SHP77 (cell line): Measurements from ENCODE around the gene A1BG.

ENCODE experiments used
- DNase-seq, 2 experiments: peaks; one replicate each; lab custom pipeline; 2025; lab: John Stamatoyannopoulos, UW

A1BG gene

DNA sequence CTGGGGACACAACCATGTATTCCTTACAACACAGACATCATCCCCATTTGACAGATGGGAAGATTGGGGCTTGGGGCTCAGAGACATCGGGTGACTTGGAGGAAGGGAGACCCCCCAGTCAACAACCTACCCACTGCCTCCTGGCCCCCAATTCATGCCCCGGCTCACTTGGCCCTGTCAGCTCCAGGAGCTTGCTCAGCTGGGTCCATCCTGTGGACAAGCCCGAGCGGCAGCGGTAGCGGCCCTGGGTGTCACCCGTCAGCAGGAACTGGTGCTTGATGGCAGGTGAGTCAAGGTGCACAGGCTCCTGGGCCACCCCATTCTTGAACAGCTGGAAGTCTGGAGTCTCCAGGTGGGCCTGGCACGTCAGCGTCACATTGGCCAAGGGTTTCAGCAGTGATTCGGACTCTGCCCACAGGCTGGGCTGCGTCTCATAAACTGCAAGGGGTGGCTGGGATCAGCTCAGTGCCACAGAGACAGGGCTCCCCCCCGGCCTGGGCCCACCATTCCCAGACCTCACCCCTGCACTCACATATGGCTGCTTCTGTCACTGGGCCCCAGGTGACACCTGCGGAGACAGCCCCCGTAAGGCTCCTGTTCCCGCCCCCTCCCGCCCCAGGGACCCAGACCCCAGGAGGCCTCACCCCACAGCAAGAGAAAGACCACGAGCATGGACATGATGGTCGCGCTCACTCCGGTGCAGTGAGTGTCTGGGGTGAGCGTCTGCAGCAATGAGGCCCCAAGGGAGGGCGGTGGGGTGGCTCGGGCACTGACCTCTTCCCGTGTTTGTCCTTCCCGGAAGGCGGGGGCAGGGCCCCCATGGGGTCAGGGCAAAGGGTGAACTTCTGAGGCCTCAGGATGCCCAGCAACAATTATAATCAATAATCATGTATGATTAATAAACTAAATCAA, at the start of gene A1BG:
A1BG (minus strand) TSS at position 733 of the 912 bp plus-strand sequence; CDS start at position 678, 55 bp downstream.
- DNase-seq, result no peak

GRCh38 chr19:58401840-58402421, 48.6 kb upstream of the A1BG start:
- no peak for DNase-seq

GRCh38 chr19:58400916-58401839, 47.9 kb upstream of the A1BG start:
- peak; percentile 99 for DNase-seq

DNA sequence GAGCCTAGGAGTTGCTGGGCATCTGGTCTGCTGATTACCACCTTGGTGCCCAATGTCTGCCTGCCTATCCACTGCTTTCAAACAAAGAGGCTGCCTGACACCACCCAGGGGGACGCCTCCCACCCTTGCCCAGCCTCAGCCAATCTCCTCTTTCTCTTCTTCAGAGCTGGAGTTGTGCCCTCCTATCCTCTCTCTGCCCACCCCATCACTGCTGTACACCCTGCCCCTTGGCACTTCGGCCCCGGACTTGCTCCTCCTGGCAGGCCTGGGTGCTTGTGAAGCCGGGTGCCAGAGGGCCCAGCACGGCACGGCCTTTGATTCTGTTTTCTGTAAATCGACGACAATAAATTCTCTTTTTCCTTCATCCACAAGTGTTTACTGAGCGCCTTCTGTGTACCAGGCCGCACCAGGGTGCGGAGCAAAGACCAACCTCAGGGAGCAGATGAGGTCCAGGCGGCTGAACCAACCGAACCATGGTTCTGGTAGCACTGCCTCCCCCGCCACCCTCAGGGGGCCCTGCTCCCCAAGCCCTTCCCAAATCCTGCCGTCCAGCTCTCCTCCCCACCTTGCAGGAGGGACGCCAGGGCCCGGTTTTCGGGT, 47.1 kb upstream of the A1BG start:
- DNase-seq, result peak in 1 of 2 experiments; percentile 40

DNA sequence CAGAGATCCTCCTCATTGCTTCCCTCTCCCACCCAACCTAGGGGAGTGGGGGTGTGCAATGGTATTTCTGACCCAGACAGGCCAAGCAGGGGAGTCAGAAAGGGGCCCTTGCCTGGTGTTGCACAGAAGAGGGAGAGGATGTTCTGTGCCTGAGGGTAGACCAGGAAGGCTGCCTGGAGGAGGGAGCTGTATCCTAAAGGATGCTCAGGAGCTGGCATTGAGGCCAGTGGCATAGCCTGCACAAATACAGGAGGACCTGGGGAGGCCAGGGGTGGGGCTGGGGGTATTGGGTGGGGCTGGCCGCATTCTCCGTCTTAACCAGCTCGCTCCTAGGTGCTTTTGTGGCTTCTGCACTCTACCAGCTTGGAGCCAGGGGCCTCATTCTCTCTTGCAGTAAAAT, 46.6 kb upstream of the A1BG start:
- DNase-seq, result no peak

DNA sequence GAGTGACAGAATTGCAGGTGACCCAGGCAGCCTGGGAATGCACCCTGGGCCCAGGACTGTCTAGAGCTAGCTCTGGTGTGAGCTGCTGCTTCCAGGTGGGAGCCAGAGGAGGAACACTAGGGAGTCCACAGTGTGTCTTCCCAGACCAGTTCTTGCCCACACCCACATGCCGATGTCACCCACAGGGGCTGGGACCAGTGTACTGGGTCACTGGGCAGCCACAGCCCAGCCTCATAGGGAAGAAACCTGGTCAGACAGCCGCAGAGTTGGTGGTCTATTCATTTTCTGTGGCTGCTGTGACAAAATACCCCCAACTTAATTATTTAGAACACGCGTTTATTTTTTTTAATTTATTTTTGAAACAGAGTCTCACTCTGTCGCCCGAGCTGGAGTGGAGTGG, 45.3 kb upstream of the A1BG start:
- no peak for DNase-seq

DNA sequence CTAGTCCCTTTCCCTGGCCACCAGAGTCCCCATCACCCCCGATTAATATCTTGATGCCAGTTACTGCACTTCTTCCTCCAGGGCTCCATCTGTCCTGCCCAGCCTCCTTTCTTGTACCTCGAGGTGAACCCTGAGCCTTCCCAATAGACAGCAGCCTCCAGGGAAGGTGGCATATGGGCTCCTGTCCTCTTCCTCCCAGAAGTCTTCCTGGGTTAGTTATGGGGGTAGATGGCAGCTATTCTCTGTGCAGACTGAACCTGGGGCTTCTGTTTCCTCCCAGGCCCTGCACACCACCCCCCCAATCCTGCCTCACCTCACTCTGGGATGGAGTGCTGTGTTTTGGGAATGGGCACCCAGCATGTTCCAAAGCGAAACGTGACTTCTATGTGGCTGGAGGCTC, 44.8 kb upstream of the A1BG start:
- DNase-seq, result no peak

GRCh38 chr19:58397533-58398037, 44.3 kb upstream of the A1BG start:
- no peak for DNase-seq

DNA sequence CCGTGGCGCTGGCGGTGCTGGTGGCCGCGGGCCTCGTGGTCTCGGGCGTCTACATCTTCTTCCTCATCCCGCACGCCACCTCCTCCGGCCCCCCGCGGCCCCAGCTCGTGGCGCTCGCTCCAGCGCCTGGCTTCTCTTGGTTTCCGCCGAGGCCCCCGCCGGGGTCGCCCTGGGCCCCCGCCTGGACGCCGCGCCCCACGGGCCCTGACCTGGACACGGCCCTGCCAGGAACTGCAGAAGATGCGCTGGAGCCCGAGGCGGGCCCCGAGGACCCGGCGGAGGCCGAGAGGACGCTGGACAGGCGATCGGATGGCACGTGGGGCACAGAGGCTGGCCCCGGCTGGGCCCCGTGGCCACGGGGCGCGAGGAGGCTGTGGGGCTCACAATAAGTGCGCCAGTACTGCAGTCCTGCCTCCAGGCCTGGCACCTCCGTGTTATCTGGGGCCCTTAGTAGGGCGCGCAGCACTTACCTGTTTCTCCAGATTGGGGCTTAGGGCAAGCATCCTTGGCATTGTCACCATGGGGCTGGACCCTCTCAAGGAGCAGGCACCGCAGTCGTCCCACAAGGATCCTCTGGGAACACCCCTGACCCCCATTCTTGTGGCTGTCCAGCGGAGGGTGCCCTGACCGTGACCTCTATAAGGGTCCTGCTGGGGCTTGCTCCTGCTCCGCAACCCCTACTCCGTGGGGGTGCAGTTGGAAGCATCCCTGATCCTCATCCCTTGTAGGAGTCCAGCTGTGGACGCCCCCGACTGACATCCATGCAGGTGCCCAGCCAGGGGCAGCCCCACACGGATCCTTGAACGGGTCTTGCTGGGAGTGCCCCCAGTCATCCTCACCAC, 43.6 kb upstream of the A1BG start:
- DNase-seq, result no peak

GRCh38 chr19:58395979-58396627, 42.8 kb upstream of the A1BG start:
- DNase-seq, result no peak

- DNase-seq, result no peak
Measured at GRCh38 chr19:58395220-58395978, 42.1 kb upstream of the A1BG start, which contains the start of gene RNF225. RNF225 (plus strand) TSS chr19:58395656; CDS start chr19:58396090, 434 bp downstream.

DNA sequence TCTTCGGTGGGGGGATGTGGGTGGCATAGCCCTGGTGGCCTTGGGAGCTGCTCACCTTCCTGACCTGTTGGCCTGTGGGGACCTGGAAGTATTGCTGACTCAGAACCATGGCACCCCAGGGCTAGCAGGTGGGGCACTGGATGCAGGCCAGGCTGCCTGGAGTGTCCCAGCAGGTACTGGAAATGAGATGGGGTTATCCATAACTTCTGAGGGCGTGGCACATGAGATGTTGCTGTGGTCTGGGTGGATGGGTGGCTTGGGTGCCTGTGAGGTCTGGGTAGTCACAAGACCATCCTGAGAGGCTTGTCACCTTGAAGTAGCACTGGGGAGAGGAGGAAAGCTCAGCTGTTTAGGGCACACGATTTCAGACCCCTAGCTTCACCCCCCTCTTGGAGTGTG, 41.5 kb upstream of the A1BG start:
- no peak for DNase-seq

DNA sequence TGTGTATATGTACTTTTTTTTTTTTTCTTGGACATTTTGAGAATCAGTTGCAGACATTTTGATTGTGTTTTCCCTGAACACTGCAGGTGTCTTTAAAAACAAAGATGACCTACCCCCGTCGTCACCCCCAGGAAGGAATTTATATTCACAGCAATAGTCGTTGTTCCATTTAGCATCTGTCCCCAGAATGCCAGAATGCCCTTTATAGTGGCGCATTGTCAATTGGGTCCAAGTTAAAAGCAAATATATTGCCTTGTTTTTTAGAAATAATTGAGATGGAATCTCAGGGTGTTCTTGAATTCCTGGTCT, 40.4 kb upstream of the A1BG start:
- no peak for DNase-seq

DNA sequence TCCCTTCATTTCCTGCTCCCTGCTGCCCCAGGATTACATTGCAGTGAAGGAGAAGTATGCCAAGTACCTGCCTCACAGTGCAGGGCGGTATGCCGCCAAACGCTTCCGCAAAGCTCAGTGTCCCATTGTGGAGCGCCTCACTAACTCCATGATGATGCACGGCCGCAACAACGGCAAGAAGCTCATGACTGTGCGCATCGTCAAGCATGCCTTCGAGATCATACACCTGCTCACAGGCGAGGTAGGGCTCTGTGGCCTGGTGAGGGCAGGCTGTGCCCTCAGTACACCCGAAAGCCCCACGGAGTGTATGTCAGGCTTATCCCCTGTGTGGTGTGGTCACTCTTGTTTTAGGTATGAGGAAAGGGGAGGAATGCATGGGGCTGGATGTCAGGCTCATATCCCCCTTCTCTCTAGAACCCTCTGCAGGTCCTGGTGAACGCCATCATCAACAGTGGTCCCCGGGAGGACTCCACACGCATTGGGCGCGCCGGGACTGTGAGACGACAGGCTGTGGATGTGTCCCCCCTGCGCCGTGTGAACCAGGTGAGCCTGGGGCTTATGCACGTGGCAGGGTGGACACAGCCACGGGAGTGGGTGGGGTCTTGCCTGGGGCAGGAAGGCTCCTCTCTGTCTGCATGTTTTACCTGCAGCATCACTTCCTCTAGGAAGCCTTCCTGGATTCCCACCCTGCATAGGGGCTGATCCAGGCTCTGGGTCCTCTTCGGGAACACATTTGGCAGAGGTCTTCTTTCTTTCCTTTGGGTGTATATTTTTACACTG, 39.8 kb upstream of the A1BG start:
- no peak for DNase-seq

- no peak for DNase-seq
Measured at GRCh38 chr19:58388175-58388526, 34.9 kb upstream of the A1BG start.

- no peak for DNase-seq
Measured at GRCh38 chr19:58387338-58388174, 34.3 kb upstream of the A1BG start.

DNA sequence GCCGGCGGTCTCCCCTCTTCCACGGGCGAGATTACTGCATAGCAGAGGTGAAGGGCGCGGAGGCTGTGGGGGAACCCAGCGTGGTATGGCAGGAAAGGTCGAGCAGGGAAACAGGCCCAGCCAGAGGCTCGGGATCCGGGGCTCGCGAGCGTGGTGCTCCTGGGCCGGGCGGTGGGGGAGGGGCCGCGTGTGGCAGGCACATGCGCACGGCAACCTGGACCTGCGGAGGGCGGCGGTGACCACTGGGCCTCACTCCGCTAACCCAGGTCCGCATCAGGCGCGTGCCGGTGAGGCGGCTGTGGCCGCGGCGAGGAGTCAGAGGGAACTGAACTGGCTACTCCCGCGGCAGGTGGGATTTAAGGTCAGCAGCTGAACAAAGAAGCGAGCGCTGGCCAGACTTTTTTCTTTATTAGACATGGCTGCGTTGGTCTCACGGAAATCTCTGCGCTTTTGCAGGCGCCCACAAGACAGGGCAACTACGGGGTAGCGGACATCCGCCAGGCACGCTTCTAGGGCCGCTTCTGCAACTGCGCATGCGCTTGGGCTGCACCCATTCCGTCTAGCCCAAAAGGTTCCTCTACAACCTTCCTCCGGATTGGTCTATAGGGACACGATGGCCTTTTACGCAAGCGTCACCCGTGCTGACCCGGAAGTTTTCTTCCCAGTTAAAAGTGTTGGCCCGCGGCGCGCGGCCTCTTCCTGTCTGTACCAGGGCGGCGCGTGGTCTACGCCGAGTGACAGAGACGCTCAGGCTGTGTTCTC, 33.5 kb upstream of the A1BG start, which contains the start of gene RPS5:
RPS5 (plus strand) TSS at position 694 of the 762 bp plus-strand sequence. CDS start 869 bp downstream, outside the sequence.
- DNase-seq, result peak; percentile 96 to 98
